ENCODE data around the gene SEMA3A.

DNA sequence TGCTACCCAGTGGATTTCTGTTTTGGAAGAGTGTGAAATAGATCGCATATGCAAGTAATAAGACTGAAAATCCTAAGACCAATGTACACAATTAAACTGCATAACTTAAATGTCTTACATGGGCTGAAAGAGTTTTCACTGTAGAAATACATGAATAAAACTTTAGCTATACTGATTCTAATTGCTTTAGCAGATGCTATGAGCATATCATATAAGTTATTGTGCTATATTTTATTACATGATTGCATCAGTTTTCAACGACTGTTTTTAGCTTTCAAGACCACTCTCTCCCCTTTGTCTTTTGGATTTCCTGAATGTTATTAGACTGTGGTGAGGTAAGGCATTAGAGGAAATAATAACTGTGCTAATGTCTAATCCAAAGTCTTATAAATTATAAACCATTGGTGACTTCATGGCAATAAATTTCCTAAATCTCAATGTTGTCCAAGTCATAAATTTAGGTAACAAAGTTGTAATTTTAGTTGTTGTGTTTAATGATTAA is 124.5 kb downstream of the SEMA3A start:
- TF ChIP-seq, protein P1, sequence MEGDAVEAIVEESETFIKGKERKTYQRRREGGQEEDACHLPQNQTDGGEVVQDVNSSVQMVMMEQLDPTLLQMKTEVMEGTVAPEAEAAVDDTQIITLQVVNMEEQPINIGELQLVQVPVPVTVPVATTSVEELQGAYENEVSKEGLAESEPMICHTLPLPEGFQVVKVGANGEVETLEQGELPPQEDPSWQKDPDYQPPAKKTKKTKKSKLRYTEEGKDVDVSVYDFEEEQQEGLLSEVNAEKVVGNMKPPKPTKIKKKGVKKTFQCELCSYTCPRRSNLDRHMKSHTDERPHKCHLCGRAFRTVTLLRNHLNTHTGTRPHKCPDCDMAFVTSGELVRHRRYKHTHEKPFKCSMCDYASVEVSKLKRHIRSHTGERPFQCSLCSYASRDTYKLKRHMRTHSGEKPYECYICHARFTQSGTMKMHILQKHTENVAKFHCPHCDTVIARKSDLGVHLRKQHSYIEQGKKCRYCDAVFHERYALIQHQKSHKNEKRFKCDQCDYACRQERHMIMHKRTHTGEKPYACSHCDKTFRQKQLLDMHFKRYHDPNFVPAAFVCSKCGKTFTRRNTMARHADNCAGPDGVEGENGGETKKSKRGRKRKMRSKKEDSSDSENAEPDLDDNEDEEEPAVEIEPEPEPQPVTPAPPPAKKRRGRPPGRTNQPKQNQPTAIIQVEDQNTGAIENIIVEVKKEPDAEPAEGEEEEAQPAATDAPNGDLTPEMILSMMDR (IDR thresholded peaks at IDR 0.05) = no peak
- TF ChIP-seq POLR2A (IDR thresholded peaks at IDR 0.05) (no peak), POLR2AphosphoS5 (IDR thresholded peaks at IDR 0.05) (no peak)

Data from breast epithelium (tissue), 3 donors.